ENCODE results near the gene TMEM45A. TPM values are rescaled to one million over a fixed set of nuclear protein-coding genes. Genes with fewer than 3 reads are reported as not detected.
"Not testable (repeated sequence)": the region's sequence is repeated elsewhere in the genome, so short reads cannot be mapped to it uniquely, and the experiment has no call there.

TMEM45A gene, protein sequence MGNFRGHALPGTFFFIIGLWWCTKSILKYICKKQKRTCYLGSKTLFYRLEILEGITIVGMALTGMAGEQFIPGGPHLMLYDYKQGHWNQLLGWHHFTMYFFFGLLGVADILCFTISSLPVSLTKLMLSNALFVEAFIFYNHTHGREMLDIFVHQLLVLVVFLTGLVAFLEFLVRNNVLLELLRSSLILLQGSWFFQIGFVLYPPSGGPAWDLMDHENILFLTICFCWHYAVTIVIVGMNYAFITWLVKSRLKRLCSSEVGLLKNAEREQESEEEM
- 1 to 10 TPM; 3.0 to 3.2 TPM for total RNA-seq

GRCh38 chr3:100492059-100493006 is at the start of gene TMEM45A:
TSS of gene TMEM45A (plus strand) at chr3:100492619. CDS start at chr3:100555212, 62,593 bp downstream.
- Mint-ChIP-seq H3K4me1 (peaks cover 5% of the 10 kb centered on the region), H3K27me3 (peaks cover 30% of the 10 kb centered on the region), H3K4me3 (peak within 1 kb of the TSS; percentile 81), H3K27ac (no peak within 1 kb of the TSS), H3K9me3 (no peaks in the 10 kb centered on the region), H3K36me3 (no peaks in the 10 kb centered on the region)
- DNase-seq, result peak; percentile 86

DNA sequence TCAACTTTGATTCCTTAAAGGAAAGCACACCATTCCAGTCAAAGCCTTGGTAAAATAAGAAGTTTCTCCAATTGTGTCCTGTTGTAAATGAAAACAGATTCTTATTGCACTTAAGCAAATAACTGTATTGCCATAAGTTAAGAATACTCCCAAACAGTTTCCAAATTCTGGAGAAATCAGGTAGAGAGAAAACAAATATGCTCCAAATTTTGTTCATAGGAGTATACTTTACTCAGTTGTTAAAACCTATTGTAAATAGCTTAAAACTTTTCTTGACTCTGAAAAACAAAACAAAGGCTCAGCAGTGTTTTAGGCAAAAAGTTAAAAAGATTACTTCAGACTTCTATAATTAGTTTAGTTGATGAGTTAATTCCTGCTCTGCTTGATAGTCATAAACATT is 48.7 kb upstream of the TMEM45A start:
- Mint-ChIP-seq H3K27me3 (no peaks in the 10 kb centered on the region), H3K4me3 (no peak overlapping the region), H3K4me1 (peaks cover 9% of the 10 kb centered on the region), H3K9me3 (peaks cover 7% of the 10 kb centered on the region), H3K36me3 (no peaks in the 10 kb centered on the region), H3K27ac (no peak overlapping the region)
- no peak for DNase-seq

DNA sequence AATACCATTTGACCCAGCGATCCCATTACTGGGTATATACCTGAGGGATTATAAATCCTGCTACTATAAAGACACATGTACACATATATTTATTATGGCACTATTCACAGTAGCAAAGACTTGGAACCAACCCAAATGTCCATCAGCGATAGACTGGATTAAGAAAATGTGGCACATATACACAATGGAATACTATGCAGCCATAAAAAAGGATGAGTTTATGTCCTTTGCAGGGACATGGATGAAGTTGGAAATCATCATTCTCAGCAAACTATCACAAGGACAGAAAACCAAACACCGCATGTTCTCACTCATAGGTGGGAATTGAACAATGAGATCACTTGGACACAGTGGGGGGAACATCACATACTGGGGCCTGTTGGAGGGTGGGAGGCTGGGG is 45.4 kb upstream of the TMEM45A start:
- not testable (repeated sequence) for DNase-seq, H3K4me1 Mint-ChIP-seq, H3K27ac Mint-ChIP-seq, H3K4me3 Mint-ChIP-seq, H3K36me3 Mint-ChIP-seq, H3K9me3 Mint-ChIP-seq, H3K27me3 Mint-ChIP-seq

GRCh38 chr3:100448079-100448478 is 44.3 kb upstream of the TMEM45A start:
- H3K4me3 Mint-ChIP-seq, result no peak overlapping the region
- peaks cover 7% of the 10 kb centered on the region for H3K9me3 Mint-ChIP-seq
- no peak overlapping the region for H3K27ac Mint-ChIP-seq
- DNase-seq, result no peak
- H3K4me1 Mint-ChIP-seq, result no peaks in the 10 kb centered on the region
- H3K27me3 Mint-ChIP-seq, result no peaks in the 10 kb centered on the region
- no peaks in the 10 kb centered on the region for H3K36me3 Mint-ChIP-seq

DNA sequence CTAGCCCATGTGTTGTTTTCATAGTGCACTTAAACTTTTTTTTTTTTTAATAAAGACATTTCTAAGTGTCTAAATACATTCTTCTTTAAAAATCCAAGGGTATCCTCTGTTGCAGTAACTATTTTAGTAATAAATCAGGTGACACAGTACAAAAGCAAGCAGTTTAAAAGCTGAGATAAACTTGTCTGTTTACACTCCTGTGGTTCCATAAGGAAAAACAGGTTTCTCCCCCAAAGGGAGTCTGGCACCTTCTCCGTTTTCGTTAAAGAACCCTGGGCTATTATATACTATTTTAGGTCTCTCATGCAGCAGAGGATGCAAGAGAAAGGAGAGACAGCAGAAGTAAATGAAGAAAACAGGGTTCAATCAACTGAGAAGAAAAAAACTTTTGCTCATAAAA is 43.2 kb upstream of the TMEM45A start:
- Mint-ChIP-seq H3K4me1 (no peaks in the 10 kb centered on the region), H3K27me3 (no peaks in the 10 kb centered on the region), H3K27ac (no peak overlapping the region), H3K9me3 (peaks cover 5% of the 10 kb centered on the region), H3K36me3 (no peaks in the 10 kb centered on the region), H3K4me3 (no peak overlapping the region)
- no peak for DNase-seq

GRCh38 chr3:100454677-100455076 is 37.7 kb upstream of the TMEM45A start:
- H3K27me3 Mint-ChIP-seq, result no peaks in the 10 kb centered on the region
- H3K9me3 Mint-ChIP-seq, result no peaks in the 10 kb centered on the region
- H3K4me3 Mint-ChIP-seq, result no peak overlapping the region

DNA sequence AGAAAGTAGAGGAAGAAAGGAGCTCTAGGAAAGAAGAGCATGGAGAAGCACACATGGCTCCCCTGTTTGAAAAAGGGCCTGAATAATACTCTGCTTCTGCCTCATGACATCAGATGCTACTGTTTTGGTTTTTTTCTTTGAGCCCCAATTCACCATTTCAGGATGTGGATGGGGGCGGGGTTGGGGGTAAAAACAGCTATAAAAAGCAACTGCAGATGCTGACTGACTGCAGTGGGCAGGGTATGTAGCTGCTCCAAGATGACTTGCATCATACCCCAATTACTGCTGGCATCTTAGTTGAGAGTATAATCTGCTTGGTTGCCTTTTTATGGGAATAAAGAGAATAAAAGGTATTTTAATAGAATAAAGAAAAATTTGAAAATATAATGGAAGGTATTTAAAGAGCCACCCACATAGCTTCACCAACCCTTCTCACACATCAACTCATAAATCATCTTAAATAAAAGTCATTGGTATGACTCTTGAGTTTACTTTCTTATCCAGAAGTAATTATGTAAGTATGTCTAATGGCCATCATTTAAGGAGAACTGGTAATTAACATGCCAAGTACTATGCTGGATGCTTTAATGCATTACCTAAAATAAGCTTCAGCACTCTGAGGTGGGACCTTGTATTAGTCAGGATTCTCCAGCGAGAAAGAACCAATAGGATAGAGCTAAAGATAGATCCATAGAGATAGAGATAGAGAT is 36.4 kb upstream of the TMEM45A start:
- no peaks in the 10 kb centered on the region for H3K36me3 Mint-ChIP-seq

More at GRCh38 chr3:100454677-100455076, 37.7 kb upstream of the TMEM45A start:
- H3K27ac Mint-ChIP-seq, result no peak overlapping the region
- H3K4me1 Mint-ChIP-seq, result peaks cover 7% of the 10 kb centered on the region
- no peaks in the 10 kb centered on the region for H3K36me3 Mint-ChIP-seq
- DNase-seq, result no peak

GRCh38 chr3:100456745-100457144 is 35.7 kb upstream of the TMEM45A start:
- Mint-ChIP-seq H3K9me3 (no peaks in the 10 kb centered on the region), H3K27ac (no peak overlapping the region), H3K4me1 (peaks cover 7% of the 10 kb centered on the region), H3K36me3 (no peaks in the 10 kb centered on the region), H3K4me3 (no peak overlapping the region), H3K27me3 (no peaks in the 10 kb centered on the region)
- DNase-seq, result no peak

More for the DNA sequence above, 36.4 kb upstream of the TMEM45A start:
- Mint-ChIP-seq H3K9me3 (no peaks in the 10 kb centered on the region), H3K4me1 (peaks cover 7% of the 10 kb centered on the region), H3K27me3 (no peaks in the 10 kb centered on the region), H3K4me3 (no peak overlapping the region), H3K27ac (no peak overlapping the region)
- no peak for DNase-seq

GRCh38 chr3:100457811-100458210 is 34.6 kb upstream of the TMEM45A start:
- Mint-ChIP-seq H3K4me1 (peaks cover 7% of the 10 kb centered on the region), H3K27ac (no peak overlapping the region), H3K4me3 (no peak overlapping the region), H3K36me3 (no peaks in the 10 kb centered on the region), H3K9me3 (no peaks in the 10 kb centered on the region), H3K27me3 (no peaks in the 10 kb centered on the region)
- DNase-seq, result no peak

GRCh38 chr3:100458814-100459213 is 33.6 kb upstream of the TMEM45A start:
- Mint-ChIP-seq H3K9me3 (no peaks in the 10 kb centered on the region), H3K27ac (no peak overlapping the region), H3K36me3 (no peaks in the 10 kb centered on the region), H3K27me3 (no peaks in the 10 kb centered on the region), H3K4me1 (peaks cover 7% of the 10 kb centered on the region), H3K4me3 (no peak overlapping the region)
- DNase-seq, result no peak

DNA sequence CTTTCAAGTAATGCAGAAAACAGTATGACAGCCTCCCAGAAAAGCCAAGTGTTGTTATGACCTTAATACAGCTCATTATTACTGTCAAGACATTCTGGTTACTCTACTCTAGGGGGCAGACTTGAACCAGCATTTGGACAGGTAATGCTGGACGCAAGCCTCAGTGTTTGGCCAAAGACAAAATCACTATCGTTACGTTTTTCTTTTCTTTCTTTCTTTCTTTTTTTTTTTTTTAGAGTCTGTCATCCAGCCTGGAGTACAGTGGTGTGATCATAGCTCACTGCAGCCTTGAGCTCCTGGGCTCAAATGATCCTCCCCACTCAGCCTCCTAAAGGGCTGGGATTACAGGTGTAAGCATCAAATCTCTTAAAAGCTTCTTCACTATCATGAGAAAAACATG is 29.4 kb upstream of the TMEM45A start:
- H3K27me3 Mint-ChIP-seq, result no peaks in the 10 kb centered on the region
- no peak overlapping the region for H3K4me3 Mint-ChIP-seq
- H3K9me3 Mint-ChIP-seq, result no peaks in the 10 kb centered on the region
- H3K4me1 Mint-ChIP-seq, result peaks cover 3% of the 10 kb centered on the region
- no peak overlapping the region for H3K27ac Mint-ChIP-seq
- no peaks in the 10 kb centered on the region for H3K36me3 Mint-ChIP-seq
- no peak for DNase-seq

GRCh38 chr3:100463646-100464155 is 28.7 kb upstream of the TMEM45A start:
- no peak overlapping the region for H3K27ac Mint-ChIP-seq
- DNase-seq, result no peak
- no peaks in the 10 kb centered on the region for H3K36me3 Mint-ChIP-seq
- H3K4me3 Mint-ChIP-seq, result no peak overlapping the region
- H3K4me1 Mint-ChIP-seq, result peaks cover 3% of the 10 kb centered on the region
- H3K27me3 Mint-ChIP-seq, result no peaks in the 10 kb centered on the region
- peaks cover 2% of the 10 kb centered on the region for H3K9me3 Mint-ChIP-seq

DNA sequence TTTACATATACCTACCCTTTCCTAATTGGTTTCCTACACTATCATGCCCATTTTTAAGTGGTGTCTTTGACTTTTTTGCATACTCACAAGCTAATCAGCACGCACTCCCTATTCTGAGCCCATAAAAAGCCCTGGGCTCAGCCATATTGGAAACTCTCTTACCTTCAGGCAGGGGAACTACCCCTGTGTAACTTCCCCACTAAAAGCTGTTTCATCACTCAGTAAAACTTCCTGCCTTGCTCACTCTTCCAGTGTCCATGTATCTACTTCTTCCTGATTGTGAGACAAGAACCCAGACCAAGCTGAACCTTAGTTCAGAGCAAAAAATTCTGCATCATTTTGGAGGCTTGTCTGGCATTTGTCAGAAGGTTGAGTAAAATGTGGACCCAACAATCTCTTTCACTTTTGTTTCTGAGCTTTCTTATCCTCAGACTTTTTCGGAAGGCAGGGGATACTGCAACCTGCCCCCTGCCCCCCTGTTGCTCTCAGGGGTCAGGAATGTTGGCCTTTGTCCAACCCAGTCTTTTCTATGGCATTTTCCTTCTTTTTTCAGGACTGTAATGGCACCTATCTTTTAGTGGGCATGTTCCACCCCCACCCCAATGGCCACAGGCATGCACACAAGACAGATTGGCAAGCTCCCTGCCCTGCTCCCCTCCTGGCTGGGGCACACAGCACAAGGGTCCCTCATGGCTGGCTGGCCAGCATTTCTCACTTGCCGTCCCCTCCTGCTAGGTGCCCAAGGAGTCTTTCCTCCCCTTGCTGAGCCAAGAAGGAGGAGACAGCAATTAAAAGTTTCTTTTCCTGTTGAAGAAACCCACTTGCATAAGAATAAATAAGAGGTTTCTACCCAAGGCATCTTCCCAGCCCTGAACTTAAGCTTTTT is 26.3 kb upstream of the TMEM45A start:
- Mint-ChIP-seq H3K27ac (no peak overlapping the region), H3K36me3 (no peaks in the 10 kb centered on the region), H3K4me3 (no peak overlapping the region), H3K4me1 (peaks cover 3% of the 10 kb centered on the region), H3K9me3 (peaks cover 9% of the 10 kb centered on the region), H3K27me3 (no peaks in the 10 kb centered on the region)
- DNase-seq, result no peak

- Mint-ChIP-seq H3K27ac (no peak overlapping the region), H3K4me3 (no peak overlapping the region), H3K4me1 (peaks cover 3% of the 10 kb centered on the region), H3K36me3 (no peaks in the 10 kb centered on the region), H3K27me3 (no peaks in the 10 kb centered on the region), H3K9me3 (peaks cover 9% of the 10 kb centered on the region)
- DNase-seq, result no peak
These were observed 25.3 kb upstream of the TMEM45A start for GRCh38 chr3:100467133-100467532.
